Erythroblast (primary cell): ENCODE measurements around the gene NOD1.

Experiments used
- DNase-seq, 2 experiments: peaks; one replicate each; lab custom pipeline; 2025; lab: John Stamatoyannopoulos, UW
- GATA1 ChIP-seq: IDR thresholded peaks from 2 replicates; pipeline ENCODE4 v1.6.1; 2011; ENCODE audit warnings: low read depth, mild to moderate bottlenecking, control low read depth, low read length, moderate library complexity
- POLR2A ChIP-seq: IDR thresholded peaks from 2 replicates; pipeline ENCODE4 v1.6.1; 2011; ENCODE audit warnings: mild to moderate bottlenecking, low read length

Gene NOD1

DNA sequence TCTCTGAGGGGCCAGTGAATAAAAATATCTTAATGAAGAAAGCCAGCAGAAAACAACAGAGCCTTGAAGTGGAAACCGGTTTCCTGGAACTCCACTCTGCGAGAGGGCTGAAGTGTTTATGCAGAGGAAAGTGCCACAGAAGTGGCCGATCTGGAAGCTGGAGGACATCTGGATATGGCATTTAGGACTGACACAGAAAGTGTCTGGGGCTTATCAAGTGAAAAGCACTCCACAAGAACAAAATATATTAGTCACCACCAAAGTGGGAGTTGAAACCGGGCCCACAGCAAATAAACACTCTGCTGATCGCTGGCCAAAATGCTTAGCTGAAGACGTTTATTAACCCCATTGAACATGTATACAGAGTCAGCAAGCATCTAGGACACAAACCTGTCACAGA is 7.8 kb downstream of the NOD1 start:
- no peak for TF ChIP-seq GATA1
- no peak for TF ChIP-seq POLR2A
- DNase-seq, result peak in 1 of 2 experiments; percentile 16

DNA sequence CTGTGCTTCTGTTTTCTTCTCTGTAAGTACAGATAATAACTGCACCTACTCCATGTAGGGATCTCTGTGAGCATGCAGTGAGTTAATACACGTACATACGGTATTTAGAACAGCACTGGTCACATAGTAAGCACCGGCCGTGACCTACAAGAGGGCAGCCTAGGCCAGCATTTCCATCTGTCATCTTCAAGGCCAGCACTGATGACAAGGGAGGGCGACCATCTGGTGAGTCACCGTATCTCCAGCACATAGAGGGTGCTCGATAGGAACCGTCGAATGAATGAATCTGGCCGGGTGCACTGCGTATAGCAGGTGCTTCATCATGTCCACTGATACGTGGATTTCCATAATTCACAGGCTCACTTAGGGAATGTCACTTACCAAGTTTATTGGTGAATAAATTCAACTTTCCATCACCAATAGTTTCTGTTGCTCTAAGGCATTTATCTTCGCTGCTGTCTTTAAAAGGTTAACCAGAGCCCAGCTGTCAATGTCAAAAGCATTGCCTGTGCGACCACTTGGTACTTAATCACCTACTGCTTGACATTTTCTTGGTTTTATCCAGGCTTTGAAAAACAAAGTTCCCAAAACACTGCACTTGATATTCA is 8.3 kb downstream of the NOD1 start:
- no peak for TF ChIP-seq POLR2A
- TF ChIP-seq GATA1, result no peak
- peak; percentile 12 to 18 for DNase-seq

DNA sequence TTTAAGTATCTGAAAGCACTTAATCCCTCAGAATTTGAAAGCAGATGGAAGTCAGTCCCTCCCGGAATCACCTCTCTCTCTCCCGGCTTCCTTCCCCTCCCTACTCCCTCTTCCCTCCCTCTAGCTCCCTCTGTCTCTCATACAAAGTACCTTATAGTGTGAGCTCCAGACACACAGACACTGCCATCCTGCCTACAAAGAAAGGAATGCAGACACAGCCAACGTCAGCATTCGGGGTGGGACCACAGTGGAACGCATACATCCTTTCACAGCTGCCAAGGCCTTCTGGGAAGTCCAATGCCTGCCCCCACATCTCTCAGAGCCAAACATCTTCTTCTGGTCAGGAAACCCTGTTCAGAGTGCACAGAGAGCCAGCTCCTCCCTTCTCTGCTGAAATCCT is 9.3 kb downstream of the NOD1 start:
- TF ChIP-seq POLR2A (no peak), GATA1 (no peak)
- no peak for DNase-seq

DNA sequence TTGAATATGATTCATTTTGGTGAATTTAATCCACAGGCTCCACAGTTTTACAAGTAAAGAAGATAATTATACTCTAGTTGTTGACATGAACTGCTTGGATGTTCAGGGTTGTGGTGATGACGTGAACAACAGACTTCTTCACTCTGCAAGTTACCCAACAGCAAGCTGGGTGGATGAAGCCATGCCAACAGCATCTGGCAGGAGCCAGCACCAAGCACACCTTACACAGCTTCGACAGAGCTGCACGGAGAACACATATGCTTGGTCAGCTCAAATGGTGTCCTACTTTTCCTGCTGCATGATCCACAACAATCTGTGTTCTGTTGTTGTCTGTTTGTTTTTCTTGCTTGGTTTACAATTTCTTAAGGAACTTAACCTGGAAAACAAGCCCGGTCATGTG is 9.8 kb downstream of the NOD1 start:
- no peak for DNase-seq
- TF ChIP-seq POLR2A (no peak), GATA1 (no peak)

DNA sequence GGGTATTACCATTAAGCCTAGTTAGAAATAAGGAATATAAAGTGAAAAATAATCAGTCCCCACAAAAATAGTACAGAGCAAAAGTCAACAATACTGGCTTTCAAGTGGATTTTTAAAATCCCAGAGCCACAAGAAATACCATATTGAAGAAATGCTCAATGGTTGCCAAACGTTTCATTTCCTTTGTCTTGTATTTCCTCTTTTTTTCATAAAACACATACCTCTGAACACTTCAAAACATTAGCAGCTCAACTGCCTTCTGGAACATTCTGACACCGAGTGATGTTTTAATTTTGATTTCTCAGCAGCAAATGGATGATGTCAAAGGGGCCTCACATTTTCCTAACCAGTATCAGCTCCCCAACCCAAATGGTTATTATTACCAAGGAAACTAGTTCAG is 10.5 kb downstream of the NOD1 start:
- DNase-seq, result no peak
- TF ChIP-seq GATA1, result no peak
- no peak for TF ChIP-seq POLR2A

DNA sequence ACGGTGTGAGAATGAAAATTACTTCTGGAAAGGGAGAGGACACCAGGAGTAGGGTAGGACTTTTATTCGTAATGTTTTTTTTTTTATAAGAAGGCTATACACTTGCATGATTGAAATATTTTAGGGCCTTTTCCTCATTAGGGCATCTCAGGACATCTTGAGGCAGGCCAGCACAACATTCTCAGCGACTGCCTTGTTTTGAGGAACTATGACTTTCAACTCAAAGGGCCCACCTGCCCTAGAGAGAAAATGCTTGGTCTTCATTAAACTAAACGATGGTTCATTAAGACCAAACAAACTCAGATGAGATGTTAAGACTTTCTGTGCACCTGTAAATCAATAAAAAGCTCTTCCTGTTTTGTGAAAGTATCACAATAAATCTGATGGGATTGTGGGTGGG is 11.3 kb downstream of the NOD1 start:
- DNase-seq, result no peak
- TF ChIP-seq POLR2A (no peak), GATA1 (no peak)

DNA sequence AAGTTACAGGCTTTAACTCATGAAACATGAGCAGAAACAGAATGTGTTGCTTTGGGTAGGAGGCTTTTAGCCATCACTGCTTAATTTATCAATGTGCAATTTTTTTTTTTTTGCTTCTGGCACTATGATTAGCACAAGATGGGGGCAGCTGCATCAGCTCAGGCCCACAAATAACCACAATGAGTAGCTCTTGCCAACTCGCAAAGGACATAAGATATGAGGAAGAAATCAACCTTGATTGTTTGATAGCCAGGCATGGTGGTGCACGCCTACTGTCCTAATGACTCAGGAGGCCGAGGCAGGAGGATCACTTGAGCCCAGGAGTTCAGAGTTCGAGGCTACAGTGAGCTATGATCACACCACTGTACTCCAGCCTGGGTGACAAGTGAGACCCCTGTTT is 12.3 kb downstream of the NOD1 start:
- DNase-seq, result peak in 1 of 2 experiments; percentile 26
- TF ChIP-seq GATA1 (no peak), POLR2A (no peak)

DNA sequence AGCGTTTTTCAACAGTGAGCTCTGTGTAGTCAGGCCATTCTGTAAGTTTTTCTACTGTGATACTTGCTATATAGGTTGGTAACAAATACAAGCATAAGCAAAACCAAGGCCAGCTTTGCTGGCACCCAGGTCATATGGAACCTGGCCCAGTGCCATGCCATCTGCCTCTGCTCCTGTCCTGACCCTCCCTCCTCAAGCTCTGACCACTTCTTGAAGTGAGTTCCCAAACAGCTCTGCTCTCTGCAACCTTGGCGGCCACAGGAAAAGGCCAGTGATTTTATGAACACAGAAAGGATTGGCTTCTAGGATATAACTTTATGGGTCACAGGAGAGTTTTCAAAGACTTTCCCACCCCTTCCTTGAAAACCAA is 12.8 kb downstream of the NOD1 start:
- TF ChIP-seq POLR2A (no peak), GATA1 (no peak)
- DNase-seq, result no peak

DNA sequence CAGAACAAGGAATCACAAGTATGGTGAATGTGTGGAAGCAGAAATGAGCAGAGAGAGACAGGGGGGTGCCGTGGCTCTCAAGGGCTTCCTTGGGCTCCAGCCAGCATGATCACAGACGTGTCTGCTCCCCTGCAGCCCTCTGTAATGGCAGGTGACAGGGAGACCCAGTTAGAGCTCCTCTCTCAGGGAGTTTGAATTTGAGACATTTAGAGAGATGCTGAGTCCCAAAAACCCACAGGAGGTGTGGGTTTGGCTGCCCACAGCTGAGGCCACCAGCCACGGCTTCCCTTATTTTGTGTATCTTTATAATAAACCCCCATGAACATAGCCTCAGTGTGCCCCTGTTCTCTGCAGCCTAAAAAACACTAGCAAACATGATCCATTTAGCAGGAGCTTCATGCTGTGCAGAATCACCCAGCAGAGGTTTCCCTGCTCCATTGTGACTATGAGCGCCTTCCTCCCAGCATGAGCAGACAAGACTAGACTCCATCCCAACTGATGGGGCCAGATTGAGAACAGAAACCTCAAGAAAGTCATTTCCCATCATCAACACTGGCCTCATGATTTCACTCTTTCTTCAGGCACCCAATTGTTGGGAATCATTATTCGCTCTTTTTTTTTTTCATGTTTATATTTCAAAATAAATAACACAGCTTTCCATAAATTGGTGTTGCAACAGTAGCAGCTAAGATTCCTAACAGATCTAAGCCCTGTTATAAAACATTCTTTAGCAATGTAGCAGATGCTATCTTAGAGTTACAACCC is 13.4 kb downstream of the NOD1 start:
- DNase-seq, result no peak
- TF ChIP-seq GATA1 (no peak), POLR2A (no peak)

DNA sequence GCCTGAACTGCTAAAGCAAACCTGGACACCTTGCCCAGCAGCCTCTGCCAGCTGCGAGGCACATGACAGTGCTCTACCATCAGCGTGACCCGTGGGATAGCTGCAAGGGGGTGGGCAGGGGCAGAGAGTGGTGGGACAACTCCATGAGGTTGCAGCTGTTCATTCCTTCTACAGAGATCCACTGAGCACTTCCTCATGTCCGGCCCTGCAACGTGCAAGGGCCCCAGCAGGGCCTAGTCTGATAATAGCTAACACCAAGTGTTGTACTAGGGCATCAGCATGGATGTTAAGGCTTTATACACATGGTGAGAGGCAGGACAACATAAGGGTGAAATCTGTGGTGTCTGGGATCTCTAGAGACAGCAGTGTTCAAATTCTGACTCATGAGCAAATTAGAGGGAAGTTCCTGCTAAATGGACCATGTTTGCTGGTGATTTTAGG is 14.3 kb downstream of the NOD1 start:
- no peak for DNase-seq
- no peak for TF ChIP-seq POLR2A

DNA sequence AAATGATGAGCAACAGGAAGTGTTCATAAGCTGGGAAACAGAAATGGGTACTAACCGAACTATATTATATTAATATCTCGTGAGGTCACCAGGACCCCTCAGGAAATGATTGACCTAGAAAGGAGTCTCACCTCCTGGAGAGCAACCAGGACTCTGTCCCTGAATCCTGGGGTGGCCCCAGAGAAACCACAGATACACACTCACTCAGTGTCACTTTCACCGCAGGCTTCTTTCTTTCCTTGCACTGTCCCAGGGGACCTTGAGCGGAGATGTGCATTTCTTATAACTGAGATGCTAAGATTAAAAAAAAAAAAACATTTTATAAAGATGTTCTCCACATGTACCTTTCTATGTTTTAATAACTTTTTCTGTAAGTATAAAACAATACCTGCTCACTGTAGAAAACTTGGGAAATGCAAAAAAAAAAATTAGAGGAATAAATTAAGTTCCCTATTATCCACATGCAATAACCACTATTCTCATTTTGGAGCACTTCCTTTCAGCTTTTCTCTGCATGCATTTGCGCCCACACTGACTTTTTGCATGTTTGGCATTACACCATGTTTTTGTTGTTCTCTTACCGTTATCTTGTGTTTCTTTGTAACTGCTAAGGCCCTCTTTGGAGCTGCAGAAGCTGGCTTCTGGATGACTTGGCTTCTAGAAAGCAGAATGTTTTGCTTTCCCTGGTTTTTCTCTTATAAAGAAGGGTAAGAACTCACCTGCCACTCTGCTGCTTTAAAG is 15.0 kb downstream of the NOD1 start:
- TF ChIP-seq POLR2A (no peak), GATA1 (no peak)
- no peak for DNase-seq

DNA sequence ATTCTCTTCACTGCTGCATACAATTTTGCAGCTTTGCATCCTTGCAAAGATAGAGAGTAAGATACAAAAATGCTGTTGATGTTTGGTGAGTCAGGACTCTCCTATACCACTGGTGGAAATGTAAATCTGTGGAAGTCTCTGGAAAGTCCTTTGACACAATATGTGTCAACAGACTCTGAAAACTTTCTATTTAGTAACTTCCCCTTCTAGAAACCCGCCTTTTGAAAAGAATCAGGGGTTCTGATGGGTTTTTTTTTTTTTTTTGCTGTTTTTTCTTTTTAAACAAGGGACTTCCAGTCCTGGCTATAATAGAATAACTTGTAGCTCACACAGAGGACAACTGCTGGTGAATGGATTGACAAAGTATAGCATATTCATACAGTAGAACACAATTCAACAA is 16.4 kb downstream of the NOD1 start:
- TF ChIP-seq POLR2A, result no peak
- TF ChIP-seq GATA1, result no peak
- no peak for DNase-seq

DNA sequence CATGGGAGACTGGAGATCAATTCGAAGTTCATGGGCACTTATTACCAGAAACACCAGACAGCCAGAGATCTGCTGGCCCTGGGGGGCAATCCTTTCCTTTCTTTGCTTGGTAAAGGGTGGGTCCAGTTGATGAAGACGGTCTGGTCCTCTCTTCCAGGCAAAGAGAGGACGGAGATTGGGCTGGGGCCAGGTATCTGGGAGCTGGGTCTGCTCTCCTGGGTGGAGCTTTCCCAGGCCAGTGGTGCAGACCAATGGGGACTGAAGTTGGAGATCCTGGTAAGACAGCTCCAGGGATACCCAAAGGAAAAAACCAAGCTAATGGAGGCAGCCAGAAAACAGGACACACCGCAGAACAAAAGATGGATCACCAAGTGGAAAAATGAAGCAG is 18.3 kb downstream of the NOD1 start:
- no peak for DNase-seq
- TF ChIP-seq GATA1, result no peak

DNA sequence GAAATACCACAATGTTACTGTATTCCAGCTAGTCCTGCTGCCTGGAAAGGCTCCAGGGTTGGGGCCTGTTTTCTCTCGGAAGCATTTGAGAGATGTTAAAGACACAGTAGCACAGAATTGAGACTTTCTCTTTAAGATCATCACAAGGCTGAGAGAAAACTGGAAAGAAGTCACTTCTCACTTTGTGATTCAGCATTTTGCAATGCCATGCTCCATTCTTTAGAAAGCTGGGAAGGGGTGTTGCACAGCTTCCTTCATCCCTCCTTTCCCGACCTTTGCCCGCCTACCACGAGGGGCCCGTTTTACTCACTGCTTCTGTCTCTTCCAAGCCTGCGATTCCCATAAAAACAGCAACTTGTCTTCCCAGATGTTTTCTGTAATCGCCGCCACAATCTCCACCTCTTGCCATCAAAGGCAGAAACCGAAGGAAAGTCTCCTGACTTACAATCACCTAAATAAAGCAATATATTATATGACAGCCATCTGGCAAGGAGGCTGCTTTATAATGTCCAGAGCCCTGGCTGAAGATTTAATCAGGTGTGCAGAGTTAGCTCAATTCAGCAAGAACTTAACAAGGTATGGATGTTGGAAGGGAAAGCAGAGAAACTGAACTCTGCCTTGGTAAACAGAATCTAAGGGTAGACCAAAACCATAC is 18.9 kb downstream of the NOD1 start:
- DNase-seq, result no peak
- TF ChIP-seq POLR2A (no peak), GATA1 (no peak)
